HepG2 (cell line): ENCODE results near the gene TPRN. TPM values are rescaled to one million over a fixed set of nuclear protein-coding genes. Genes with fewer than 3 reads are reported as not detected.
A peak's percentile ranks its signal among the peaks of the same experiment; 100 is the strongest.

Source experiments
- ARNT2 ChIP-seq: sonication (generic); formaldehyde crosslinking; IDR thresholded peaks from 2 replicates; pipeline ENCODE4 v1.8.0; 2022; ENCODE audit warnings: mild to moderate bottlenecking, low read depth, missing genetic modification reagents, moderate library complexity
- KLF13 ChIP-seq: sonication (generic); formaldehyde crosslinking; IDR thresholded peaks from 2 replicates; pipeline ENCODE4 v1.4.0; 2020; ENCODE audit warnings: mild to moderate bottlenecking, missing genetic modification reagents
- KLF6 ChIP-seq: IDR thresholded peaks from 2 replicates; pipeline ENCODE4 v1.8.0; 2016; ENCODE audit warnings: missing biosample characterization, missing genetic modification reagents
- PHF21A ChIP-seq: sonication (generic); formaldehyde crosslinking; IDR thresholded peaks from 2 replicates; pipeline ENCODE4 v1.5.0; 2020; ENCODE audit warnings: mild to moderate bottlenecking, missing genetic modification reagents
- PITX1 ChIP-seq: sonication (generic); formaldehyde crosslinking; IDR thresholded peaks from 2 replicates; pipeline ENCODE4 v1.5.1; 2020; ENCODE audit warnings: mild to moderate bottlenecking, missing genetic modification reagents
- PLSCR1 ChIP-seq: sonication (generic); formaldehyde crosslinking; IDR thresholded peaks from 2 replicates; pipeline ENCODE4 v1.5.0; 2020; ENCODE audit warnings: missing genetic modification reagents, mild to moderate bottlenecking, borderline replicate concordance
- RNF2 ChIP-seq: fragments of 450-650 bp; conservative IDR thresholded peaks from 2 replicates; pipeline ENCODE4 v1.6.1; 2016; ENCODE audit warnings: low read depth
- RXRB ChIP-seq: IDR thresholded peaks from 2 replicates; pipeline ENCODE4 v1.6.1; 2016; ENCODE audit warnings: borderline replicate concordance, missing genetic modification reagents, missing compliant biosample characterization
- YEATS2 ChIP-seq: sonication (generic); formaldehyde crosslinking; IDR thresholded peaks from 2 replicates; pipeline ENCODE4 v1.4.0; 2020; ENCODE audit warnings: missing genetic modification reagents, borderline replicate concordance
- ZFP36L2 ChIP-seq: sonication (generic); formaldehyde crosslinking; IDR thresholded peaks from 2 replicates; pipeline ENCODE4 v1.4.0; 2020; ENCODE audit warnings: missing genetic modification reagents
- ZFX ChIP-seq: sonication (generic); formaldehyde crosslinking; IDR thresholded peaks from 2 replicates; pipeline ENCODE4 v1.4.0; 2020; ENCODE audit warnings: mild to moderate bottlenecking, low read depth, missing genetic modification reagents, moderate library complexity
- ZGPAT ChIP-seq: IDR thresholded peaks from 2 replicates; pipeline ENCODE4 v1.6.1; 2016; ENCODE audit warnings: mild to moderate bottlenecking
- ZNF768 ChIP-seq: sonication (generic); formaldehyde crosslinking; IDR thresholded peaks from 2 replicates; pipeline ENCODE4 v1.4.0; 2020; ENCODE audit warnings: missing genetic modification reagents
- ZSCAN5A ChIP-seq: sonication (generic); formaldehyde crosslinking; IDR thresholded peaks from 2 replicates; pipeline ENCODE4 v1.8.0; 2022; ENCODE audit warnings: mild to moderate bottlenecking, missing genetic modification reagents, borderline replicate concordance
- ZSCAN9 ChIP-seq: IDR thresholded peaks from 2 replicates; pipeline ENCODE4 v1.6.1; 2016; ENCODE audit warnings: borderline replicate concordance
- polyA plus RNA-seq, 8 experiments: library from polyadenylated mRNA; depleted of rRNA in 3 of 8; stranded (reverse) in 7 of 8; unstranded in 1 of 8; fragments of >200 nt; fragmentation: Illumina TruSeq in 4 of 8; extraction: Trizol in 4 of 8; gene quantifications; 2 replicates each; pipeline versions ENCODE4 v1.2.1 to v1.2.3, GENCODE V29; 2011 to 2016; ENCODE audit warnings: low read depth in 4 of 8, missing spikeins in 1 of 8, mixed read lengths in 1 of 8; ENCODE audit not compliant: insufficient read depth in 1 of 8
- total RNA-seq, 5 experiments: library from RNA; depleted of rRNA; stranded (reverse); fragments of >200 nt; fragmentation: Illumina TruSeq; extraction: Trizol; gene quantifications; 2 replicates each; pipeline ENCODE4 v1.2.3, GENCODE V29; 2016; ENCODE audit warnings: low read depth in 1 of 5

The TPRN gene
- total and polyA plus RNA-seq, 2 of the 13 experiments (the other 11 are each of a cell fraction or from before 2014, with no cell fraction given): 10.1 to 19.2 TPM

GRCh38 chr9:137195525-137196220, 4.9 kb downstream of the TPRN start (continued):
- TF ChIP-seq ZNF768 (CRISPR knock-in tag): peak; percentile 99
- TF ChIP-seq RXRB (CRISPR knock-in tag): peak; percentile 59; the same call in 1 of the 2 replicates
- TF ChIP-seq PHF21A (CRISPR knock-in tag): 0 out of 2 replicates have a peak, but pooled peaks have one; percentile 15
- peak; percentile 18; the same call in 1 of the 2 replicates for TF ChIP-seq ZFX
- no peak for TF ChIP-seq ZSCAN9 (CRISPR knock-in tag)
- no peak for TF ChIP-seq ZFP36L2
- TF ChIP-seq ZGPAT: no peak
- no peak for TF ChIP-seq PITX1 (CRISPR knock-in tag)
- TF ChIP-seq KLF13 (CRISPR knock-in tag): no peak
- 0 out of 2 replicates have a peak, but pooled peaks have one; percentile 22 for TF ChIP-seq ARNT2
- TF ChIP-seq PLSCR1 (CRISPR knock-in tag): no peak
- no peak for TF ChIP-seq RNF2
- TF ChIP-seq ZSCAN5A (CRISPR knock-in tag): no peak
- TF ChIP-seq YEATS2 (CRISPR knock-in tag): no peak
- no peak for TF ChIP-seq KLF6 (CRISPR knock-in tag)
